ENCODE results near the gene ADAMTS12. TPM values are rescaled to one million over a fixed set of nuclear protein-coding genes. Genes with fewer than 3 reads are reported as not detected.
"Not testable (repeated sequence)": the region's sequence is repeated elsewhere in the genome, so short reads cannot be mapped to it uniquely, and the experiment has no call there.

The ADAMTS12 gene
- total and polyA plus RNA-seq, 2 donors (not counting 1 experiment from before 2014, with no cell fraction given): 10.7 to 44.8 TPM

- H2AFZ ChIP-seq (ENCODE audit: low read length): no peak overlapping the region
- no peak overlapping the region for H3K27ac ChIP-seq (ENCODE audit: insufficient read depth, low read length)
- TF ChIP-seq EZH2 (IDR thresholded peaks at IDR 0.05; ENCODE audit: low read length, missing control alignments) (no peak), CTCF (conservative IDR thresholded peaks at IDR 0.05 in 1 of 2, IDR thresholded peaks at IDR 0.05 in 1 of 2; ENCODE audit: low read depth in 1 of 2, low read length in 2 of 2) (no peak)
- H3K9ac ChIP-seq (ENCODE audit: insufficient read depth, low read length): no peak overlapping the region
- DNase-seq (ENCODE audit: low read depth in 2 of 2): no peak
- H3K79me2 ChIP-seq (ENCODE audit: control insufficient read depth, insufficient read depth, low read length): no peaks in the 10 kb centered on the region
- H3K4me1 ChIP-seq (ENCODE audit: control insufficient read depth, extremely low read depth, insufficient read depth, low read length): no peaks in the 10 kb centered on the region
- no peaks in the 10 kb centered on the region for H3K27me3 ChIP-seq (ENCODE audit: control insufficient read depth, insufficient read depth, low read length)
- H3K4me2 ChIP-seq (ENCODE audit: extremely low read depth, insufficient read depth, low read length): no peak overlapping the region
- H3K36me3 ChIP-seq (ENCODE audit: control insufficient read depth, insufficient read depth, low read length): no peaks in the 10 kb centered on the region
- H3K9me3 ChIP-seq (ENCODE audit: control insufficient read depth, insufficient read depth, low read depth, low read length): no peaks in the 10 kb centered on the region
- H3K4me3 ChIP-seq (replicated peaks in 1 of 4; ENCODE audit: control extremely low read depth in 1 of 4, insufficient read depth in 1 of 4, low read depth in 3 of 4, low read length in 4 of 4): no peak overlapping the region
- no peaks in the 10 kb centered on the region for H4K20me1 ChIP-seq (ENCODE audit: control insufficient read depth, extremely low read depth, insufficient read depth, low read length)
Observed at GRCh38 chr5:33556330-33557328, 335.2 kb downstream of the ADAMTS12 start.

GRCh38 chr5:33549982-33550567, 341.7 kb downstream of the ADAMTS12 start:
- DNase-seq (ENCODE audit: low read depth in 2 of 2): no peak
- Histone ChIP-seq H3K9ac (ENCODE audit: insufficient read depth, low read length) (no peak overlapping the region), H3K79me2 (ENCODE audit: control insufficient read depth, insufficient read depth, low read length) (no peaks in the 10 kb centered on the region), H3K4me3 (replicated peaks in 1 of 4; ENCODE audit: control extremely low read depth in 1 of 4, insufficient read depth in 1 of 4, low read depth in 3 of 4, low read length in 4 of 4) (no peak overlapping the region), H3K9me3 (ENCODE audit: control insufficient read depth, insufficient read depth, low read depth, low read length) (no peaks in the 10 kb centered on the region), H3K4me2 (ENCODE audit: extremely low read depth, insufficient read depth, low read length) (no peak overlapping the region), H3K27ac (ENCODE audit: insufficient read depth, low read length) (no peak overlapping the region), H3K27me3 (ENCODE audit: control insufficient read depth, insufficient read depth, low read length) (no peaks in the 10 kb centered on the region), H3K36me3 (ENCODE audit: control insufficient read depth, insufficient read depth, low read length) (peaks cover 5% of the 10 kb centered on the region), H2AFZ (ENCODE audit: low read length) (no peak overlapping the region), H3K4me1 (ENCODE audit: control insufficient read depth, extremely low read depth, insufficient read depth, low read length) (no peaks in the 10 kb centered on the region), H4K20me1 (ENCODE audit: control insufficient read depth, extremely low read depth, insufficient read depth, low read length) (no peaks in the 10 kb centered on the region)
- TF ChIP-seq EZH2 (IDR thresholded peaks at IDR 0.05; ENCODE audit: low read length, missing control alignments) (no peak), CTCF (conservative IDR thresholded peaks at IDR 0.05 in 1 of 2, IDR thresholded peaks at IDR 0.05 in 1 of 2; ENCODE audit: low read depth in 1 of 2, low read length in 2 of 2) (no peak)

GRCh38 chr5:33539790-33540189, 352.0 kb downstream of the ADAMTS12 start:
- H3K4me3 ChIP-seq (replicated peaks in 1 of 4; ENCODE audit: control extremely low read depth in 1 of 4, insufficient read depth in 1 of 4, low read depth in 3 of 4, low read length in 4 of 4); H3K36me3 ChIP-seq (ENCODE audit: control insufficient read depth, insufficient read depth, low read length); H3K79me2 ChIP-seq (ENCODE audit: control insufficient read depth, insufficient read depth, low read length); H3K4me2 ChIP-seq (ENCODE audit: extremely low read depth, insufficient read depth, low read length); H3K4me1 ChIP-seq (ENCODE audit: control insufficient read depth, extremely low read depth, insufficient read depth, low read length); H3K27me3 ChIP-seq (ENCODE audit: control insufficient read depth, insufficient read depth, low read length); H3K9ac ChIP-seq (ENCODE audit: insufficient read depth, low read length); H3K9me3 ChIP-seq (ENCODE audit: control insufficient read depth, insufficient read depth, low read depth, low read length); H3K27ac ChIP-seq (ENCODE audit: insufficient read depth, low read length); H2AFZ ChIP-seq (ENCODE audit: low read length); H4K20me1 ChIP-seq (ENCODE audit: control insufficient read depth, extremely low read depth, insufficient read depth, low read length); DNase-seq (ENCODE audit: low read depth in 2 of 2): not testable (repeated sequence)
